ENCODE results near the gene C4orf51.

The C4orf51 gene

DNA sequence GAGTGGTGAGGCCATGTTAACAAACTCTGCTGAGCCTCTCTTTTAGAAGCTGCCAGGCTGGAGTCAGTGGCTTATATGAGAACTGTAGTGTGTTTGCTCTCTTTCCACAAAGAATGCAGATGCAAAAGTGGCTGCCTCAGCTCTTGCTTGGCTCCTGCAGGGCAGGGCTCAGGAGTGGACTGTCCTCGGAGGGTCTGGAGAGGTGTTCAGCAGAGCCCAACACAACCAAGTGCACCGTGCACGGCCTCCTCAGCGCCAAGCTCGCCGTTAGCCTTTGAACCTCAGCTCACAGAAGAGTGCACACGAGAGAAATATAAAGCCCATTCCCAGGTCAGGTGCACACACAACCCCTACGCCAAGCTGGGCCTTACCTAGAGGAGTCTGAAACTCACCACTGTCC, 82.8 kb downstream of the C4orf51 start:
- TF ChIP-seq TAF1 (IDR thresholded peaks at IDR 0.05; ENCODE audit: low read depth) (no peak), EGR1 (IDR thresholded peaks at IDR 0.05) (no peak), REST (IDR thresholded peaks at IDR 0.05; ENCODE audit: low read depth) (no peak), ZBTB7A (IDR thresholded peaks at IDR 0.05; ENCODE audit: low read depth) (no peak), RAD21 (IDR thresholded peaks at IDR 0.05; ENCODE audit: low read depth) (no peak), TEAD4 (IDR thresholded peaks at IDR 0.05) (no peak), YY1 (IDR thresholded peaks at IDR 0.05; ENCODE audit: low read depth) (no peak), FOXM1 (IDR thresholded peaks at IDR 0.05; ENCODE audit: borderline replicate concordance, low read depth) (no peak), TCF12 (IDR thresholded peaks at IDR 0.05; ENCODE audit: low read depth) (no peak)

GRCh38 chr4:145763399-145763798, 83.5 kb downstream of the C4orf51 start:
- no peak for TF ChIP-seq TEAD4 (IDR thresholded peaks at IDR 0.05)
- no peak for TF ChIP-seq TCF12 (IDR thresholded peaks at IDR 0.05; ENCODE audit: low read depth)
- no peak for TF ChIP-seq YY1 (IDR thresholded peaks at IDR 0.05; ENCODE audit: low read depth)
- TF ChIP-seq CEBPB (IDR thresholded peaks at IDR 0.05), result no peak

- TF ChIP-seq CEBPB (IDR thresholded peaks at IDR 0.05) (no peak), TCF12 (IDR thresholded peaks at IDR 0.05; ENCODE audit: low read depth) (no peak), YY1 (IDR thresholded peaks at IDR 0.05; ENCODE audit: low read depth) (no peak), CREB1 (IDR thresholded peaks at IDR 0.05; ENCODE audit: low read depth) (no peak), REST (IDR thresholded peaks at IDR 0.05; ENCODE audit: low read depth) (no peak), TAF1 (IDR thresholded peaks at IDR 0.05; ENCODE audit: low read depth) (no peak), EP300 (IDR thresholded peaks at IDR 0.05; ENCODE audit: borderline replicate concordance) (no peak)
These were observed 86.3 kb downstream of the C4orf51 start for GRCh38 chr4:145766273-145766672.

DNA sequence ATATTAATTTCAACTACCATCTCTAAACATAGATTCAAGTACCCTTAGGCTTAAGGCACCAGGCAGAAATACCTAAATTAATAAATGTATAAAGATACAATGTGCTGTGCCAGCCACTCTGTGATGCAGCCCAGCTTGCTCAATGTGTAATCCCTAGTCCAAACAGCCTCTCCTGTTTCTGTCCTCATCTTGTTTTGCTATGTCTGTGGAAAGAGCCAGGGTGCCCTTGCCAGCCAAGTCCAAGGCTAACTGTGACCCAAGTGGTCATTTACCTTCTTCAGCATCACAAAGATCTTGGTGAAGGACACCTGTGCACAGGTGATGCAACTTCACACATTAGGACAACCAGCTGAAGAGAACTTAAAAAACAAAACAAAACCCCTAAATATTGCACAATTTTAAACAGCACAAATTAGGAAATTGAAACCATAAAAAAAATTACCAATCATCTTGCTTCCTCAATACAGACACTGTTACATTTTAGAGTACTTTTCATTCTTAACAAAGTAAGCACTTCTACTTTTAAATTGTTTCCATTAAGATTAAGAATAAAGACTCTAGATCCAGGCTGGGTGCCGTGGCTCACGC, 89.6 kb downstream of the C4orf51 start:
- TF ChIP-seq REST (IDR thresholded peaks at IDR 0.05; ENCODE audit: low read depth) (no peak), TAF1 (IDR thresholded peaks at IDR 0.05; ENCODE audit: low read depth) (no peak), TEAD4 (IDR thresholded peaks at IDR 0.05) (no peak), CREB1 (IDR thresholded peaks at IDR 0.05; ENCODE audit: low read depth) (no peak), EP300 (IDR thresholded peaks at IDR 0.05; ENCODE audit: borderline replicate concordance) (no peak), FOXM1 (IDR thresholded peaks at IDR 0.05; ENCODE audit: borderline replicate concordance, low read depth) (no peak), YY1 (IDR thresholded peaks at IDR 0.05; ENCODE audit: low read depth) (no peak), CEBPB (IDR thresholded peaks at IDR 0.05) (no peak), USF1 (IDR thresholded peaks at IDR 0.05) (no peak), NFIC (IDR thresholded peaks at IDR 0.05) (no peak), MAX (IDR thresholded peaks at IDR 0.05) (no peak)

- TF ChIP-seq ZBTB7A (IDR thresholded peaks at IDR 0.05; ENCODE audit: low read depth) (no peak), TEAD4 (IDR thresholded peaks at IDR 0.05) (no peak), RAD21 (IDR thresholded peaks at IDR 0.05; ENCODE audit: low read depth) (no peak), CREB1 (IDR thresholded peaks at IDR 0.05; ENCODE audit: low read depth) (no peak), CEBPB (IDR thresholded peaks at IDR 0.05) (no peak), NFIC (IDR thresholded peaks at IDR 0.05) (no peak), FOXM1 (IDR thresholded peaks at IDR 0.05; ENCODE audit: borderline replicate concordance, low read depth) (no peak), USF1 (IDR thresholded peaks at IDR 0.05) (no peak), EGR1 (IDR thresholded peaks at IDR 0.05) (no peak), MAX (IDR thresholded peaks at IDR 0.05) (no peak)
These were observed 90.2 kb downstream of the C4orf51 start for GRCh38 chr4:145770124-145770523.

All from Ishikawa (cell line).